CD4-positive, alpha-beta T cell treated with Interleukin-4 for 1 hour (primary cell): ENCODE measurements around the gene IGFBPL1.

Experiments
- DNase-seq, 2 donors: peaks; one replicate each; pipeline ENCODE4 v3.0.0-alpha.2; 2020 to 2022

Gene IGFBPL1

DNA sequence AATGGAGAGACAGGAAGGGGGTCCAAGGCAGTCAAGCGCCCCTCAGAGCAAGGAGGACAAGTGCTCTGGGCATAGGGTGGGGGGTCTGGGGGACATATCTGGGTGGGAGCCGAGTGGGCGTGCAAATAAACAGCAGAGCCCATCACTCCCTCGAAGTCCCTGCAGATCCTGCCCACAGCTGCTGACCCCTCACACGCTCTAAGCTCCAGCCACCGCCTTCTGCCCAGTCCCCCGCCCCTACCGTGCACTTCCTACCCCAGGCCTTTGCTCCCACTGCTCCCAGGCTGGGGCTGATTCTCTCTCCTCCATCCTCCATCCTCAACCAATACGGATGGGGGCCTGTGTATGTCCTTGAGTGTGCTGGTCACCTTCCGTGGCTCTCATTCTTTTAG, 48.7 kb downstream of the IGFBPL1 start:
- DNase-seq: no peak

DNA sequence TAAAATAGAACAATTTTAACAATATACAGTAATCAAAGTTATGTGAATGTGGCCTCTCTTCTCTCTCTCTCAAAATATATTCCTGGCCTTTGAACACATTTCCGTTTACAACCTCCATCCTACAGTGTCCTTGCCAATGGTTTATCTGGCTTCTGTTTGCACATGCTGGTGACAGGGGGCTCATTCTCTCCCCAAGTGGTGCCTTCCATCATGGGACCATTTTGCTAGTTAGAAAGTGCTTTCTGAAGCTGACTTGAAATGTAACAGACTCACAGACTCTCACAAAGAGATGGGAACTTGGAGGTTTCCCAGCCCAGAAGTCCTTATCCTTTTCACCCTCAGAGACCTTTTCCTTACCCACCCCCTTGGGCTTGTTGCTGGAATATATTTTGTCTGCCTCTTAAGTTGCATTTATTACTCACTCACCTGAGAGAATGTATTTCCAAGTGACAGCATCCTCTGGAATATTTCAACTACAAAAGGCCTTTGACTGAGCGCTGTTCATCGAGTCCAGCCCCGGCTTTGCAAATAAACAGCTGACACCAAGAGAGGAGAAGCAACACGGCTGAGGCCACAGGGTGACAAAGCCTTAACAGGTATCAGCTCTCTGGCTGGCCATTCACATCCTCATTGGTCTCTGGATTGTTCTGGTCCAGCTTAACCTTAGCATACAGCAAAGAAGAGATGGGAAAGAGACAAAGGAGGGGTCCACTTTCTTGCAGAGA, 49.2 kb downstream of the IGFBPL1 start:
- peak in 1 of 2 donors; percentile 4 for DNase-seq

DNA sequence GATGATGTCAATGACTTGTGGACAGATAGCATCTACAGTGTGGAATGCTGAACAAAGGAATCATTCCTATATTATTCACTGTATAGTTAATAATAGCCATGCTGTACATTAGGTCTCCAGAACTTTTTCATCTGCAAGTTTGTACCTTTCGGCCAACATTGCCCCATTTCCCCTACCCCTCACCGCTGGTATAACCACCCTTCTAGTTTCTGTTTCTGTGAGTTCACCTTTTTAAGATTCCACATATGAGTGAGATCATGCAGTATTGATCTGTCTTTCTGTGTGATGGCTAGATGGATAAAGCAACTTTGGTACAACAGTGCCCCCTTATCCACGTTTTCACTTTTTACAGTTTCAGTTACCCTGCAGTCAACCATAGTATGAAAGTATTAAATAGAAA, 50.6 kb downstream of the IGFBPL1 start:
- peak in 1 of 2 donors; percentile 2 for DNase-seq

- peak in 1 of 2 donors; percentile 1 for DNase-seq
Observed at GRCh38 chr9:38372762-38373619, 51.3 kb downstream of the IGFBPL1 start.

DNA sequence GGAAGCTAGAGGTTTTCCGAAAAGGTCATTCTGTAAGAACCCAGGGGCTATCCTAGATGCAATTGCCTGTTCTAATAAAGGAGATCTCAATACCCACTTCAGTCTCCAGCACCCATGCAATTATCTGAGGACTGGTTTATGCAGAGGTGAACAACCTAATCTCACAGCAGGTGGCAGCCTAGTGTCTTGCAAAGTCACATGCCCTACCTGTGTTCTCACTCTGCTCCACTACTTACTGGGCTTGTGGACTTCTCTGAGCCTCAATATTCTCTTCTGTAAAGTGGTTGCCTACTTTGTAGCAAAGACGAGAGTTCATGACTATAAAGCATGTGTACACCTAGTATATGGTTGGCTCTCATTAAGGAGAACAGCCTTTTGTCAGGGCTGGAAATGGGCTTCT, 52.8 kb downstream of the IGFBPL1 start:
- peak; percentile 20 to 38 for DNase-seq

- peak in 1 of 2 donors; percentile 7 for DNase-seq
Observed at GRCh38 chr9:38370176-38370575, 54.1 kb downstream of the IGFBPL1 start.

- DNase-seq: no peak
Observed at GRCh38 chr9:38368731-38369130, 55.5 kb downstream of the IGFBPL1 start.

DNA sequence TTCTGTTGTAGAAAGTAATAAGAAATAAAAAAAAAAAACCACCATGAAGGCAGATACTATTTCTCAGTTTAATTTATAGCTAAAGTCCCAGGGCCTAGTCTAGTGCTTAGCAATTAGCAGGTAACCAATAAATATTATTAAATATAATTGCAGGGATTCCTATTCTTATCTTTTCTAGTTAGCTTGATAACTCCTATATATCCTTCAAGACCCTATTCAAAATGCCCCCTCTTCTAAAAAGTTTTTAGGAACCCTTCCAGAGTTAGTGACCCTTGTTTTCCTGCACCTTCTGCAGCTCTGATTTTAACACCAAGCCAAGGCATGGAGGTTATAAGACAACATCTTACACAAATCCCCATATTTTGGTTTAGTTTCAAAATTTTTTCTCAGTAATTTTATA, 56.4 kb downstream of the IGFBPL1 start:
- DNase-seq: no peak

DNA sequence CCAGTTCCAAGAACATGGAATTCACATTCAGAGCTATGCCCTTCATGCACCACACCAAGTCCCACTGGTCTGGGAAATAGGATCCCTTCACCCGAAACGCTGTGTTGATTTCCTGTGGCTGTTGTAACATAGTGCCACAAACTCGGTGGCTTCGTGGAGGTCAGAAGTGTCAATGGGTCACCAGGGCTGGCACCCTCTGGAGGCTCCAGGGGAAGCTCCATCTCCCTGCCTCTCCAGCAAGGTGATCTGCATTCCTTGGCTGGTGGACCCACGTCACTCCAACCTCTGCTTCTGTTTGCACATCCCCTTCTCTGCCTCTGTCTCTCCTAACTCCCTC, 60.7 kb downstream of the IGFBPL1 start:
- DNase-seq: no peak

- peak; percentile 14 to 30 for DNase-seq
Observed at GRCh38 chr9:38362852-38363588, 61.2 kb downstream of the IGFBPL1 start.

DNA sequence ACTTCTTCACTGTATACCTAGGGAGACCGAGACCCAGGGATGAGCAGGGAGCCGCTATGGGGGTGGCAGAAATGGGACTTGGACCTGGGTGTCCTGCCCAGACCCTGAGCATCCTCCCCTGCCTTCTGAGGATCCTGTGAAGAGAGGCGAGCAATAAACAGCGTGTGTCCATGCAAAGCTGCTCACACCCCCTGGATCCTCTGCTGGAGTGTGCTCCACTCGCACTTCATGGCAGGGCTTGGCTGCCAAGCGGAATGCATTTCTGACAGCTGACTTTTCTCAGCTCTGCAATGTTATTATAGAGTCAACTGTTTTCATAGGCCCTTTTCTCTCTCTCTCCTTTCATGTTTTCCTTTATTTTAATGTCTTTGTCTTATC, 62.8 kb downstream of the IGFBPL1 start:
- DNase-seq: no peak

DNA sequence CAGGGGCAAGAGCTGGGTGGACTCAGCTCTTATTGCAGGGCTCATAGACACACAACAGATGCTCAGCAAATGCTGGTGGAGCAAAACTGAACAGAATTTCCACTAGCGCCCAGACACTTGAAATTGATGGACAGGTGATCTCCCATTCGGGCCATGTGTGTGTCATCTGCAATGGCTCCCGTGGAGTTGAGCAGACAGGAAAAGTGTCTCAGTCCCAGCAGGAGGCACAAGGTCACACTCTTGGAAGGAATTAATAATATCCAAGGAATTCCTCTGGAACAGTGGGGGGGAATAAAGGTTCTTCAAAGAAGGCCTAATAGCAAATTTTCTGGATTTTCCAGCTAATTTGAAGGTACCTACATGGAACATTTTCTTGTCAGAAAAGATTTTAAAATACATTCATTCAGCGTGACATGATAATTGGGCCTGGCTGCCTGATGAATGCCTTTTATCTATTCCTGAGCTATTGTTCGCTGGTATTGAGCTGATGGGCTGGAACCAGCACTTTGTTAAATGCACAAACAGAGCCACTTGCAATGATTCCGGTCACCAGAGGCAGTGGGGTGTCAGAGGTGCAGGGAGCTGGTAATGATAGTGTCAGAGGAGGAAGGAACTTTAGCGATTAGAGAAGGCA, 63.3 kb downstream of the IGFBPL1 start:
- no peak for DNase-seq

DNA sequence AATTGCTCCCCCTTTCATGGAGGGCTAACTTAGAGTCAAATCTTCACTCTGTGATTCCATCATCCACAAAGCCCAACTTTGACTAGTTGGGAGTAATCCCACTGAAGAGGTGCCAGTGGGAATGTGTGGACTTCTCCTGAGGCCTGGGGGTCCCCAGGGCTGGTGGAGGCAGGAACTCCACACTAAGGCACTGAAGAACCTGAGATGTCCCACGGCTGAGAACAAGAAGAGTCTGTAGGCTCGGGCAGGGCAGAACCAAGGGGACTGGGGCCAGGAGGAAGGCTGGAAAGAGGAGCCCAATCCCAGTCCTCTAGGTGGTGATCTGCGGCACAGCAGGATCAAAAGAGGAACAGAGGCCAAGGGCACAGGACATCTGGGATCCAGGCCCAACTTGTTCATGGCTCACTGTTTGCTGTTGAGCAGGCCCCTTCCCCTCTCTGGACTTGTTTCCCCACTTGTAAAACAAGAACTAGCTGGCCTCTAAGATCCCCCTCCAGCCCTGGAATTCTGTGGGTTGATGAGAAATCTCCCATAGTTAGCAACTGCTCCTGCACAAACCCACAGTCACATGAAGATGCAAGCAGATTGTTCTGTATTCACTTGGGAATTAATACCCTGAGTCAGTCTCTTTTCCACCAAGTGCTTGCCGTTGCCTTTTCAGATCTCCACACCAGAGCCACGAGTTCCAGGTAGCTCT, 64.4 kb downstream of the IGFBPL1 start:
- peak in 1 of 2 donors; percentile 2 for DNase-seq

- DNase-seq: no peak
Observed at GRCh38 chr9:38359297-38359653, 65.0 kb downstream of the IGFBPL1 start.

DNA sequence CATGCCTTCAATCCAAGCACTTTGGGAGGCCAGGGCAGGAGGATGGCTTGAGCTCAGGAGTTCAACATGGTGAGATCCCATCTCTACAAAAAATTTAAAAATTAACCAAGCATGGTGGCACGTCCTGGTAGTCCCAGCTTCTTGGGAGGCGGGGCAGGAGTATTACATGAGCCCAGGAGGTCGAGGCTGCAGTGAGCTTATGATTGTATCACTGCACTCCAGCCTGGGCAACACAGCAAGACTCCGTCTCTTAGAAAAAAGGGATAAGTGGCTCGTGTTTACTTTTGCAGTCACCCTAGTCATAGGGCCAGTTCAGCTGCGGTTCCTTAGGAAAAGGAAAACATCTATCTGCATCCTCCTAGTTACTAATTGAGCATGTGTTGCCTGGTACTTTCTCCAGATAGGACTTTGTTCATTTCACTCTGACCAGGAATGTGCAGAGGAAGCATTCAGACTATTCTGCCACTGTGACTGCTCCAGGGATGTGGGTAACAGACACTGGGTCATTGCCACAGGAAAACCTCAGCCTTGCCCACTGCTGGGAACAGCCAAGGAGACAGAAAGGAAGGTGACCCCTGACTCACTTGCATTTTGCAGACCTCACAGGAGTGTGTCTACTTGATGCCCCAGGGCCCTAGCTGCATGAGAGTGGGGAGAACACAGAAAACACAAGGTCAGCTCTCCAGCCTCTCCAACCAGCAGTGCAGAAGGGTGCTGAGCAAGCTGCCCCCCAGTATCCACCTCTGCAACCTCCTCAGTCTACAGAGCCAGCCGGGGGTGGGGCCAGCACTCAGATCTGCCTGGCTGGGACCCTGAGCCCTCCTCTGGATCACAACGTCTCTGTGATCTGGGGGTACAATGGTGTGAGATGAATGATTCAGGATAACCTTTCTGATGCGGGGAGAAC, 65.6 kb downstream of the IGFBPL1 start:
- DNase-seq: peak in 1 of 2 donors; percentile 9

DNA sequence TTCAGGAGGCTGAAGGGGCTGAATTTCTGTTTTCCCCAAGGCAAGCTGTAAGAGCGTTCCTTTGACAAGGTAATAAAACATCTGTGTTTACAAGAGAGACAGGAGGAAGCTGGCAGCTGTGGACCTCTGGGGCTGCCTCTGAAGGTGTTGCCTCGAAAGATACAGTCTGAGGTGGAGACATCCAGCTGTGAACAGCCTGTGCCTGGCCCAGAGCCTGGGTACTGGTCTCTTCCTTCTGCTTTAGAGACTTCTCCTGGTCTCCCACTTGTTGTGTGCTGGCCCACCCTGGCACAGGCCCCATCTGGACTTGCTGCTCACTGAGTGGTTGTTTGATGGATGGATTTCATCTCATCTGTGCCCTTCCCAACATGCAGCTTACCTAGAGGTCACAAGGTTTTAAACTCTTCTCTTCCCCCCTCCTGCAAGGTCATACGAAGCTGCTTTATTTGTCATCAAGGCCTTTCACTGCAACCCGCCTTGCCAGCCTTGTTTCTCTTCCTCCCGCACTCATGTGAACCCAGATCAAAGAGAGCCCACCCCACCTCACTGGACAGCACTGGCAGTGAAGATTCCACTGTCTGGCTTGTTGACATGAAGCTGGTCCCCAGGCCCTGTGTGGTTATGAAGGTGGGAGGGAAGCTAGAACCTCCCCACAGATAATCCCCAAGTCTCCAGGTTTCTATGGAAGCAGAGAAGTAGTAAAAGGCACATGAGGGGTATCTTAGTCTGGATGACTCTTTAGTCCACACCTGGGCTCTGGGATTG, 66.7 kb downstream of the IGFBPL1 start:
- DNase-seq: peak in 1 of 2 donors; percentile 8

DNA sequence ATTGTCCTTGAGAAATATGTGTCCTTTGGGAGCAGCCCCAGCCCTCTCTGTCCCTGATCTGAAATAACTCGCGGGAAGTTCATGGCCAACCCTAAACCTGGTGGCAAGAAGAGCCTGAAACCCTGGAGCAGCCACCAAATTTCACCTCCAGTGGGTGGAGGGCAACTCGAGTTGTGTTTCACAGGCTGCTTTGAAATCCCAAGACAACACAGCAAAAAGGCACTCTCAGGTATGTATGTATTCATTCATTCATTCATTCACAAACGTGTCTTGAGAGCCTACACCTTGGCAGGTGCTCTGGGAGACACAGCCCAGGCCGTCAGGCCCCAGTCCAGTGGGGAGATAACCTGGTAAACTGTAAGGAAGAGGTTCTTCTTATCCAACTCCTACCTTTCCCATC, 67.4 kb downstream of the IGFBPL1 start:
- peak in 1 of 2 donors; percentile 4 for DNase-seq
